ENCODE results near the gene MARCKSL1. TPM values are rescaled to one million over a fixed set of nuclear protein-coding genes. Genes with fewer than 3 reads are reported as not detected.
A peak's percentile ranks its signal among the peaks of the same experiment; 100 is the strongest.

Gene MARCKSL1
- total and polyA plus RNA-seq, 2 of the 13 experiments (the other 11 are each of a cell fraction or from before 2014, with no cell fraction given): 81.9 to 155 TPM

DNA sequence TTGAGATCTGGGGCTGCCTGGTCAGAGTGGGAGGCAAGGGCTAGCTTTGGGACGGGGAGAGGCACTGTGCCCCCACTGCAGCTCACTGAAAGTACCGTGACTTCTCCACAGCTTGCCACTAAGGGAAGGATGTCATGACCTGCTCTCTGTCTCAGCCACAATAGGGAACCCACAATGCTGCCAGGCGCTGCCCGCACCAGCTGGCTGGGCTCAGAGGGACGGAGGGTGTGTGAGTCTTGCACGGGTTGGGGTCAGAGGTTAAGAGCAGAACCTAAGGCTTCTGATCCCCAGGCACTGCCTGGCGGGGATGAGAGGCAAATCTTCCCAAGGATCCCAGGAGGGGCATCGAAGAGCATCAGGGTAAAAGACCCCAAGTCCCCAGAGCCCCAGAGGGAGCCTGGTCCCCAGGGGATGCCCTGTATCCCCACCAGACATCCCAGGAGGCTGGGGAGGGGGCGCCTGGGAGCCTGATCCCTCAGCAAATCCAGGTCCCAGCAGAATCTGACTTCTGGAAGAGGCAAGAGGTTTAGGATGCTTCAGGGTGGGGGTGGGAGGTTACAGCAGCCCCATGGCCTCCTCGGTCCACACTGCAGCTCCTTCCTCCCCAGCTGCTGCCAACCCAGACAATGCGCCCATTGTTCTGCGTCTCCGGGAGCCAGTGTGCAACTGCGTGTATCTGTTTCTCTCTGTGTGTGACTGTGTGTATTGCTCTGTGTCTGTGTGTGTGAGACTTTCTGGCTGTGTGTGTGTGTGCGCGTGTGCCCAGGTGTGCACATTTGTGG lies 2.0 kb upstream of the MARCKSL1 start (continued):
- TF ChIP-seq FOSL1 (CRISPR knock-in tag; IDR thresholded peaks at IDR 0.05; ENCODE audit: borderline replicate concordance) (no peak), ATF1 (CRISPR knock-in tag; IDR thresholded peaks at IDR 0.05) (no peak), ZFX (CRISPR knock-in tag; IDR thresholded peaks at IDR 0.05; ENCODE audit: low read depth) (no peak), KLF16 (CRISPR knock-in tag; IDR thresholded peaks at IDR 0.05) (no peak), ZFP37 (CRISPR knock-in tag; IDR thresholded peaks at IDR 0.05; ENCODE audit: borderline replicate concordance) (no peak), ZNF33B (CRISPR knock-in tag; IDR thresholded peaks at IDR 0.05) (no peak), NONO (IDR thresholded peaks at IDR 0.05) (no peak), NONO (CRISPR knock-in tag; conservative IDR thresholded peaks at IDR 0.05) (peak; percentile 72), REL (CRISPR knock-in tag; conservative IDR thresholded peaks at IDR 0.05) (no peak), ZNF263 (CRISPR knock-in tag; IDR thresholded peaks at IDR 0.05) (peak; percentile 86), IKZF1 (IDR thresholded peaks at IDR 0.05) (no peak), STAG1 (CRISPR knock-in tag; IDR thresholded peaks at IDR 0.05) (no peak), ATM (IDR thresholded peaks at IDR 0.05; ENCODE audit: borderline replicate concordance) (no peak)
- TF ChIP-seq, protein P1, sequence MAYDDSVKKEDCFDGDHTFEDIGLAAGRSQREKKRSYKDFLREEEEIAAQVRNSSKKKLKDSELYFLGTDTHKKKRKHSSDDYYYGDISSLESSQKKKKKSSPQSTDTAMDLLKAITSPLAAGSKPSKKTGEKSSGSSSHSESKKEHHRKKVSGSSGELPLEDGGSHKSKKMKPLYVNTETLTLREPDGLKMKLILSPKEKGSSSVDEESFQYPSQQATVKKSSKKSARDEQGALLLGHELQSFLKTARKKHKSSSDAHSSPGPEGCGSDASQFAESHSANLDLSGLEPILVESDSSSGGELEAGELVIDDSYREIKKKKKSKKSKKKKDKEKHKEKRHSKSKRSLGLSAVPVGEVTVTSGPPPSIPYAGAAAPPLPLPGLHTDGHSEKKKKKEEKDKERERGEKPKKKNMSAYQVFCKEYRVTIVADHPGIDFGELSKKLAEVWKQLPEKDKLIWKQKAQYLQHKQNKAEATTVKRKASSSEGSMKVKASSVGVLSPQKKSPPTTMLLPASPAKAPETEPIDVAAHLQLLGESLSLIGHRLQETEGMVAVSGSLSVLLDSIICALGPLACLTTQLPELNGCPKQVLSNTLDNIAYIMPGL (CRISPR knock-in tag; IDR thresholded peaks at IDR 0.05; ENCODE audit: borderline replicate concordance in 1 of 2, low read depth in 1 of 2): no peak
- TF ChIP-seq, protein P2, sequence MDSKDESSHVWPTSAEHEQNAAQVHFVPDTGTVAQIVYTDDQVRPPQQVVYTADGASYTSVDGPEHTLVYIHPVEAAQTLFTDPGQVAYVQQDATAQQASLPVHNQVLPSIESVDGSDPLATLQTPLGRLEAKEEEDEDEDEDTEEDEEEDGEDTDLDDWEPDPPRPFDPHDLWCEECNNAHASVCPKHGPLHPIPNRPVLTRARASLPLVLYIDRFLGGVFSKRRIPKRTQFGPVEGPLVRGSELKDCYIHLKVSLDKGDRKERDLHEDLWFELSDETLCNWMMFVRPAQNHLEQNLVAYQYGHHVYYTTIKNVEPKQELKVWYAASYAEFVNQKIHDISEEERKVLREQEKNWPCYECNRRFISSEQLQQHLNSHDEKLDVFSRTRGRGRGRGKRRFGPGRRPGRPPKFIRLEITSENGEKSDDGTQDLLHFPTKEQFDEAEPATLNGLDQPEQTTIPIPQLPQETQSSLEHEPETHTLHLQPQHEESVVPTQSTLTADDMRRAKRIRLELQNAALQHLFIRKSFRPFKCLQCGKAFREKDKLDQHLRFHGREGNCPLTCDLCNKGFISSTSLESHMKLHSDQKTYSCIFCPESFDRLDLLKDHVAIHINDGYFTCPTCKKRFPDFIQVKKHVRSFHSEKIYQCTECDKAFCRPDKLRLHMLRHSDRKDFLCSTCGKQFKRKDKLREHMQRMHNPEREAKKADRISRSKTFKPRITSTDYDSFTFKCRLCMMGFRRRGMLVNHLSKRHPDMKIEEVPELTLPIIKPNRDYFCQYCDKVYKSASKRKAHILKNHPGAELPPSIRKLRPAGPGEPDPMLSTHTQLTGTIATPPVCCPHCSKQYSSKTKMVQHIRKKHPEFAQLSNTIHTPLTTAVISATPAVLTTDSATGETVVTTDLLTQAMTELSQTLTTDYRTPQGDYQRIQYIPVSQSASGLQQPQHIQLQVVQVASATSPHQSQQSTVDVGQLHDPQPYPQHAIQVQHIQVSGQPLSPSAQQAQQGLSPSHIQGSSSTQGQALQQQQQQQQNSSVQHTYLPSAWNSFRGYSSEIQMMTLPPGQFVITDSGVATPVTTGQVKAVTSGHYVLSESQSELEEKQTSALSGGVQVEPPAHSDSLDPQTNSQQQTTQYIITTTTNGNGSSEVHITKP (CRISPR knock-in tag; IDR thresholded peaks at IDR 0.05; ENCODE audit: low read depth): no peak
- TF ChIP-seq, protein P3, sequence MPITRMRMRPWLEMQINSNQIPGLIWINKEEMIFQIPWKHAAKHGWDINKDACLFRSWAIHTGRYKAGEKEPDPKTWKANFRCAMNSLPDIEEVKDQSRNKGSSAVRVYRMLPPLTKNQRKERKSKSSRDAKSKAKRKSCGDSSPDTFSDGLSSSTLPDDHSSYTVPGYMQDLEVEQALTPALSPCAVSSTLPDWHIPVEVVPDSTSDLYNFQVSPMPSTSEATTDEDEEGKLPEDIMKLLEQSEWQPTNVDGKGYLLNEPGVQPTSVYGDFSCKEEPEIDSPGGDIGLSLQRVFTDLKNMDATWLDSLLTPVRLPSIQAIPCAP (CRISPR knock-in tag; IDR thresholded peaks at IDR 0.05; ENCODE audit: low read depth): no peak
- TF ChIP-seq, protein P4, sequence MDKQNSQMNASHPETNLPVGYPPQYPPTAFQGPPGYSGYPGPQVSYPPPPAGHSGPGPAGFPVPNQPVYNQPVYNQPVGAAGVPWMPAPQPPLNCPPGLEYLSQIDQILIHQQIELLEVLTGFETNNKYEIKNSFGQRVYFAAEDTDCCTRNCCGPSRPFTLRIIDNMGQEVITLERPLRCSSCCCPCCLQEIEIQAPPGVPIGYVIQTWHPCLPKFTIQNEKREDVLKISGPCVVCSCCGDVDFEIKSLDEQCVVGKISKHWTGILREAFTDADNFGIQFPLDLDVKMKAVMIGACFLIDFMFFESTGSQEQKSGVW (CRISPR knock-in tag; IDR thresholded peaks at IDR 0.05; ENCODE audit: borderline replicate concordance): no peak
- TF ChIP-seq, protein P5, sequence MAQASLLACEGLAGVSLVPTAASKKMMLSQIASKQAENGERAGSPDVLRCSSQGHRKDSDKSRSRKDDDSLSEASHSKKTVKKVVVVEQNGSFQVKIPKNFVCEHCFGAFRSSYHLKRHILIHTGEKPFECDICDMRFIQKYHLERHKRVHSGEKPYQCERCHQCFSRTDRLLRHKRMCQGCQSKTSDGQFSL (CRISPR knock-in tag; IDR thresholded peaks at IDR 0.05): no peak
- TF ChIP-seq, protein P6, sequence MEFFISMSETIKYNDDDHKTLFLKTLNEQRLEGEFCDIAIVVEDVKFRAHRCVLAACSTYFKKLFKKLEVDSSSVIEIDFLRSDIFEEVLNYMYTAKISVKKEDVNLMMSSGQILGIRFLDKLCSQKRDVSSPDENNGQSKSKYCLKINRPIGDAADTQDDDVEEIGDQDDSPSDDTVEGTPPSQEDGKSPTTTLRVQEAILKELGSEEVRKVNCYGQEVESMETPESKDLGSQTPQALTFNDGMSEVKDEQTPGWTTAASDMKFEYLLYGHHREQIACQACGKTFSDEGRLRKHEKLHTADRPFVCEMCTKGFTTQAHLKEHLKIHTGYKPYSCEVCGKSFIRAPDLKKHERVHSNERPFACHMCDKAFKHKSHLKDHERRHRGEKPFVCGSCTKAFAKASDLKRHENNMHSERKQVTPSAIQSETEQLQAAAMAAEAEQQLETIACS (CRISPR knock-in tag; IDR thresholded peaks at IDR 0.05): no peak
- TF ChIP-seq, protein P7, sequence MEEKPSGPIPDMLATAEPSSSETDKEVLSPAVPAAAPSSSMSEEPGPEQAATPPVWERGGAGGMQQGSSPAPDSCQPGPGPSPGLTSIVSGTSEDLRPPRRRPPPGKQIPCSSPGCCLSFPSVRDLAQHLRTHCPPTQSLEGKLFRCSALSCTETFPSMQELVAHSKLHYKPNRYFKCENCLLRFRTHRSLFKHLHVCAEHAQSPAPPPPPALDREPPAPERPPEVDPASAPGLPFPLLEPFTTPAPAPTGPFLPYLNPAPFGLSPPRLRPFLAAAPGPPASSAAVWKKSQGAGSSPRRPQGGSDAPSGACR (CRISPR knock-in tag; IDR thresholded peaks at IDR 0.05): no peak

Data from HepG2 (cell line).